Activated CD8-positive, alpha-beta T cell treated with anti-CD3 and anti-CD28 coated beads for 36 hours (primary cell): ENCODE data around the gene SPATA13. TPM values are rescaled to one million over a fixed set of nuclear protein-coding genes. Genes with fewer than 3 reads are reported as not detected.
"Not testable (repeated sequence)": the region's sequence is repeated elsewhere in the genome, so short reads cannot be mapped to it uniquely, and the experiment has no call there.

Experiments used
- ATAC-seq: fragments of 200-7000 bp; cut with Tn5 transposase; one replicate; pipeline ENCODE4 v1.10.0; 2021; ENCODE audit warnings: mild to moderate bottlenecking, moderate library complexity
- CTCF ChIA-PET: fragments of 350-600 bp; sonication (Branson Sonifier 250); formaldehyde crosslinking; loops from one replicate; lab custom pipeline; 2021; ENCODE audit warnings: antibody characterized with exemption; lab: Charles Lee
- POLR2A ChIA-PET: fragments of 350-600 bp; sonication (Branson Sonifier 250); formaldehyde crosslinking; loops from one replicate; lab custom pipeline; 2021; ENCODE audit warnings: antibody characterized with exemption; lab: Charles Lee
- DNase-seq: peaks from one replicate; pipeline ENCODE4 v3.0.0-alpha.2; 2020
- H3K27ac Mint-ChIP-seq: one replicate; pipeline ENCODE4 v1.8.0; 2021; ENCODE audit warnings: mild to moderate bottlenecking, mixed read lengths
- H3K27me3 Mint-ChIP-seq: one replicate; pipeline ENCODE4 v1.8.0; 2021; ENCODE audit warnings: mixed read lengths
- H3K36me3 Mint-ChIP-seq: one replicate; pipeline ENCODE4 v1.8.0; 2021; ENCODE audit warnings: low read depth, mixed read lengths
- H3K4me1 Mint-ChIP-seq: one replicate; pipeline ENCODE4 v1.8.0; 2021; ENCODE audit warnings: low read depth, mixed read lengths
- H3K4me3 Mint-ChIP-seq: one replicate; pipeline ENCODE4 v1.8.0; 2021; ENCODE audit warnings: mild to moderate bottlenecking, moderate library complexity, mixed read lengths
- H3K9me3 Mint-ChIP-seq: one replicate; pipeline ENCODE4 v1.8.0; 2021; ENCODE audit warnings: mixed read lengths
- intact Hi-C: fragments of 100-400 bp; cut with micrococcal nuclease; formaldehyde crosslinking; loops from one replicate; pipeline ENCODE4 v1.10.0; 2022
- total RNA-seq, 2 experiments: library from RNA; stranded (reverse); gene quantifications; one replicate each; pipeline ENCODE4 v1.2.3, GENCODE V29; 2021
- TF ChIP-seq, protein P1 (sequence below): fragments of 200-600 bp; IDR thresholded peaks from one replicate; pipeline ENCODE4 v1.8.0; 2022; ENCODE audit warnings: antibody characterized with exemption, mild to moderate bottlenecking

SPATA13 gene
- total RNA-seq, 2 experiments from 2014 or later = 47.0 to 47.4 TPM

- POLR2A ChIA-PET = no interaction called here
Observed at GRCh38 chr13:24304620-24305019, 144.1 kb downstream of the SPATA13 start.

DNA sequence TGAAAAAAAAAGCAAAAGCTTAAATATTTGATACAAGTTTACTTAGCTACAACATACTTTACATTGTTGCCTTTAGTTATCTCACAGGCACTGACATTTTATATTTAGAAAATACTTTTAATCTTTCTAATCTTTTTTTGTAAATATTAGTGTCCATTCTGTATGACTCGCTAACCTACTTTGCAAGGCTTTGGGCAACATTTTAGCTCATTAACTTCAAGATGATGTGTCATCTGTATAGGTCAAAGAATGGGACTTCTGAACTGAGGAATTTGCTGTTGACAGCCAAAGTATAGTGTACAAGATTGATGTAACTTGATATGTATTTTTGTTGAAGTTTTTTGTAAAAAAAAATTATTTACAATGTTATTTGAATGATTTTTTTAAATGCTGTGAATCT is 146.1 kb downstream of the SPATA13 start:
- no peaks in the 10 kb centered on the region for H3K9me3 Mint-ChIP-seq
- H3K36me3 Mint-ChIP-seq = peaks cover 28% of the 10 kb centered on the region
- no peak overlapping the region for H3K27ac Mint-ChIP-seq
- CTCF ChIA-PET = interaction anchor here (1.2 kb wide), 1 partner anchor 78 kb away, joined by 5 read pairs; no protein-coding TSS in a partner anchor
- POLR2A ChIA-PET = interaction anchor here (1.0 kb wide), 1 partner anchor 16 kb away, joined by 3 read pairs; no protein-coding TSS in a partner anchor
- H3K4me3 Mint-ChIP-seq = no peak overlapping the region
- intact Hi-C loops = no loop called here
- TF ChIP-seq, protein P1, sequence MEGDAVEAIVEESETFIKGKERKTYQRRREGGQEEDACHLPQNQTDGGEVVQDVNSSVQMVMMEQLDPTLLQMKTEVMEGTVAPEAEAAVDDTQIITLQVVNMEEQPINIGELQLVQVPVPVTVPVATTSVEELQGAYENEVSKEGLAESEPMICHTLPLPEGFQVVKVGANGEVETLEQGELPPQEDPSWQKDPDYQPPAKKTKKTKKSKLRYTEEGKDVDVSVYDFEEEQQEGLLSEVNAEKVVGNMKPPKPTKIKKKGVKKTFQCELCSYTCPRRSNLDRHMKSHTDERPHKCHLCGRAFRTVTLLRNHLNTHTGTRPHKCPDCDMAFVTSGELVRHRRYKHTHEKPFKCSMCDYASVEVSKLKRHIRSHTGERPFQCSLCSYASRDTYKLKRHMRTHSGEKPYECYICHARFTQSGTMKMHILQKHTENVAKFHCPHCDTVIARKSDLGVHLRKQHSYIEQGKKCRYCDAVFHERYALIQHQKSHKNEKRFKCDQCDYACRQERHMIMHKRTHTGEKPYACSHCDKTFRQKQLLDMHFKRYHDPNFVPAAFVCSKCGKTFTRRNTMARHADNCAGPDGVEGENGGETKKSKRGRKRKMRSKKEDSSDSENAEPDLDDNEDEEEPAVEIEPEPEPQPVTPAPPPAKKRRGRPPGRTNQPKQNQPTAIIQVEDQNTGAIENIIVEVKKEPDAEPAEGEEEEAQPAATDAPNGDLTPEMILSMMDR = no peak
- H3K27me3 Mint-ChIP-seq = no peaks in the 10 kb centered on the region
- no peaks in the 10 kb centered on the region for H3K4me1 Mint-ChIP-seq
- DNase-seq (no peak), ATAC-seq (no peak)

More at GRCh38 chr13:24304620-24305019, 144.1 kb downstream of the SPATA13 start:
- Mint-ChIP-seq H3K9me3 (no peaks in the 10 kb centered on the region), H3K4me1 (no peaks in the 10 kb centered on the region), H3K27me3 (no peaks in the 10 kb centered on the region), H3K36me3 (peaks cover 48% of the 10 kb centered on the region), H3K27ac (peak overlapping the region; percentile 38), H3K4me3 (no peak overlapping the region)
- TF ChIP-seq, protein P1 = no peak
- intact Hi-C loops = no loop called here
- DNase-seq (no peak), ATAC-seq (no peak)
- CTCF ChIA-PET = no interaction called here

GRCh38 chr13:24307211-24308067 is 146.9 kb downstream of the SPATA13 start:
- H3K27me3 Mint-ChIP-seq = no peaks in the 10 kb centered on the region
- ATAC-seq = no peak
- DNase-seq = no peak
- no peaks in the 10 kb centered on the region for H3K4me1 Mint-ChIP-seq
- H3K27ac Mint-ChIP-seq = no peak overlapping the region
- TF ChIP-seq, protein P1 = no peak
- no peak overlapping the region for H3K4me3 Mint-ChIP-seq
- intact Hi-C loops = no loop called here
- H3K9me3 Mint-ChIP-seq = no peaks in the 10 kb centered on the region
- POLR2A ChIA-PET = interaction anchor here (1.0 kb wide), 1 partner anchor 17 kb away, joined by 3 read pairs; no protein-coding TSS in a partner anchor
- CTCF ChIA-PET = interaction anchor here (1.2 kb wide), 1 partner anchor 79 kb away, joined by 5 read pairs; no protein-coding TSS in a partner anchor
- peaks cover 23% of the 10 kb centered on the region for H3K36me3 Mint-ChIP-seq

GRCh38 chr13:24308068-24308445 is 147.5 kb downstream of the SPATA13 start:
- POLR2A ChIA-PET = no interaction called here
- CTCF ChIA-PET = no interaction called here
- TF ChIP-seq, protein P1 = no peak
- Mint-ChIP-seq H3K4me1 (no peaks in the 10 kb centered on the region), H3K27ac (no peak overlapping the region), H3K36me3 (peaks cover 17% of the 10 kb centered on the region), H3K27me3 (no peaks in the 10 kb centered on the region), H3K9me3 (no peaks in the 10 kb centered on the region), H3K4me3 (no peak overlapping the region)
- ATAC-seq (no peak), DNase-seq (no peak)
- intact Hi-C loops = no loop called here

DNA sequence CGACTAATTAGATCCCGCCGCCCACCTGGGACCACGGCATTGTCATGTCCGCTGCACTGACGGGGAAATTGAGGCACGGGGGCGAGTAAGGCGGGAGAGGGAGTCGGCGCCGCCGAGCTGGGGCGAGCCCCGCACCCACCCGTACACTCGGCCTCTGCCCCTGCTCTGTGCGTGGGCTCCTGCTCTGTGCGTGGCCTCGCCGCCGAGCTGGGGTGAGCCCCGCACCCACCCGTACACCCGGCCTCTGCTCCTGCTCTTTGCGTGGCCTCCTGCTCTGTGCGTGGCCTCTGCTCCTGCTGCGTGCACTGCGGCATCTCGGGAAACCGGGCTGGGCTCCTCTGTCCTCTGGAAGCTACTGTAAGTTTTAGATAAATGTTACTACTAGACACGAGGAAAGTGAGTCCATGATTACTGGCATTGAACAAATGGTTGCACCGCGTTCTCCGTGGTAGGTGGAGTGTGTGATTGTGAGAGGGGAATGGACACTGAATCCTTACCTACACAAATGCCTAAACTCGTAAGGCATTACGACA is 148.0 kb downstream of the SPATA13 start:
- TF ChIP-seq, protein P1 = no peak
- Mint-ChIP-seq H3K27ac (no peak overlapping the region), H3K9me3 (no peaks in the 10 kb centered on the region), H3K36me3 (peaks cover 13% of the 10 kb centered on the region), H3K27me3 (no peaks in the 10 kb centered on the region), H3K4me3 (no peak overlapping the region), H3K4me1 (no peaks in the 10 kb centered on the region)
- intact Hi-C loops = no loop called here
- CTCF ChIA-PET = no interaction called here
- ATAC-seq = no peak
- no peak for DNase-seq
- POLR2A ChIA-PET = no interaction called here

- ATAC-seq, DNase-seq, H3K27ac Mint-ChIP-seq, POLR2A ChIA-PET, H3K27me3 Mint-ChIP-seq, CTCF ChIA-PET, intact Hi-C loops, H3K4me1 Mint-ChIP-seq, H3K4me3 Mint-ChIP-seq, H3K9me3 Mint-ChIP-seq: not testable (repeated sequence)
- H3K36me3 Mint-ChIP-seq = peaks cover 13% of the 10 kb centered on the region
Observed at GRCh38 chr13:24309300-24309699, 148.8 kb downstream of the SPATA13 start, which contains the start of gene C1QTNF9. Gene C1QTNF9 (plus strand): TSS chr13:24309580. CDS start chr13:24316004, 6,424 bp downstream.
